ENCODE results near the gene THADA. TPM values are rescaled to one million over a fixed set of nuclear protein-coding genes. Genes with fewer than 3 reads are reported as not detected.
A peak's percentile ranks its signal among the peaks of the same experiment; 100 is the strongest.

Gene THADA
- total RNA-seq, 1 experiment from 2014 or later = 20.1 TPM

- Histone ChIP-seq H3K4me2 (ENCODE audit: insufficient read depth, insufficient read length, low read length) (no peak overlapping the region), H3K4ac (ENCODE audit: low read depth, low read length) (no peak overlapping the region), H2BK15ac (ENCODE audit: low read depth, low read length) (no peak overlapping the region), H4K5ac (ENCODE audit: insufficient read length, low read depth, low read length) (no peak overlapping the region), H4K8ac (replicated peaks; ENCODE audit: insufficient read length, low read depth, low read length) (no peak overlapping the region), H3K27ac (ENCODE audit: insufficient read length, low read depth, low read length) (no peak overlapping the region), H3K79me2 (ENCODE audit: insufficient read depth, low read length) (no peaks in the 10 kb centered on the region), H3K23me2 (ENCODE audit: insufficient read length, low read depth, low read length, poor library complexity, severe bottlenecking) (no peaks in the 10 kb centered on the region), H2BK20ac (ENCODE audit: low read depth, low read length, poor library complexity, severe bottlenecking) (no peak overlapping the region), H3K9ac (ENCODE audit: extremely low read depth, insufficient read length, low read length) (no peak overlapping the region), H3T11ph (ENCODE audit: low read length) (no peak overlapping the region), H3K14ac (ENCODE audit: insufficient read depth, low read length) (no peak overlapping the region), H2BK12ac (ENCODE audit: insufficient read length, low read depth, low read length) (no peak overlapping the region), H3K79me1 (ENCODE audit: insufficient read depth, low read depth, low read length, poor library complexity, severe bottlenecking) (no peaks in the 10 kb centered on the region), H2AK5ac (ENCODE audit: insufficient read length, low read length) (no peak overlapping the region), H3K9me3 (ENCODE audit: control insufficient read depth, low read depth, low read length) (no peaks in the 10 kb centered on the region), H2AFZ (ENCODE audit: low read length) (no peak overlapping the region), H3K4me1 (ENCODE audit: insufficient read depth, low read length) (no peaks in the 10 kb centered on the region), H3K23ac (ENCODE audit: insufficient read length, low read depth, low read length) (no peak overlapping the region), H2BK5ac (ENCODE audit: insufficient read length, low read length) (no peak overlapping the region), H2BK120ac (ENCODE audit: low read depth, low read length, poor library complexity, severe bottlenecking) (no peak overlapping the region), H4K20me1 (ENCODE audit: control insufficient read depth, insufficient read depth, insufficient read length) (no peaks in the 10 kb centered on the region), H4K91ac (ENCODE audit: insufficient read length, low read depth, low read length) (no peak overlapping the region), H3K56ac (ENCODE audit: insufficient read length, low read depth, low read length) (no peak overlapping the region), H3K18ac (ENCODE audit: insufficient read length, low read depth, low read length) (no peak overlapping the region), H3K27me3 (ENCODE audit: insufficient read depth, low read length) (no peaks in the 10 kb centered on the region)
- H3K9me3 Mint-ChIP-seq = no peaks in the 10 kb centered on the region
- no peaks in the 10 kb centered on the region; the same call in 1 of the 2 replicates for H3K27me3 Mint-ChIP-seq (ENCODE audit: low read depth)
- WGBS (ENCODE audit: extremely low coverage, insufficient read length, low lambda C conversion rate) = no CpG with 5 or more reads among the region's 3 CpGs
- peak overlapping the region; percentile 62 to 83 (median 73); a peak in 5 of 7 replicates for H3K27ac Mint-ChIP-seq
- H3K4me1 Mint-ChIP-seq = peaks cover 31 to 49% of the 10 kb centered on the region in 2 experiments
- no peak for DNase-seq
- no peak for TF ChIP-seq CTCF (conservative IDR thresholded peaks at IDR 0.05)
- no peak overlapping the region for H3K4me3 Mint-ChIP-seq
- H3K36me3 Mint-ChIP-seq (ENCODE audit: insufficient read depth in 1 of 3, low read depth in 3 of 3) = no peaks in the 10 kb centered on the region; a peak in 1 of 7 replicates
These were observed 326.1 kb downstream of the THADA start for GRCh38 chr2:43269706-43270105.

Data from H9 (cell line).